Hematopoietic multipotent progenitor cell treated with erythropoietin and hydrocortisone succinate and interleukin-3 and kit ligand, for 4 days (in vitro differentiated cells): ENCODE results near the gene HOXA6.

Source experiments
- DNase-seq: peaks from one replicate; pipeline ENCODE4 v3.0.0-alpha.2; 2015

The HOXA6 gene

DNA sequence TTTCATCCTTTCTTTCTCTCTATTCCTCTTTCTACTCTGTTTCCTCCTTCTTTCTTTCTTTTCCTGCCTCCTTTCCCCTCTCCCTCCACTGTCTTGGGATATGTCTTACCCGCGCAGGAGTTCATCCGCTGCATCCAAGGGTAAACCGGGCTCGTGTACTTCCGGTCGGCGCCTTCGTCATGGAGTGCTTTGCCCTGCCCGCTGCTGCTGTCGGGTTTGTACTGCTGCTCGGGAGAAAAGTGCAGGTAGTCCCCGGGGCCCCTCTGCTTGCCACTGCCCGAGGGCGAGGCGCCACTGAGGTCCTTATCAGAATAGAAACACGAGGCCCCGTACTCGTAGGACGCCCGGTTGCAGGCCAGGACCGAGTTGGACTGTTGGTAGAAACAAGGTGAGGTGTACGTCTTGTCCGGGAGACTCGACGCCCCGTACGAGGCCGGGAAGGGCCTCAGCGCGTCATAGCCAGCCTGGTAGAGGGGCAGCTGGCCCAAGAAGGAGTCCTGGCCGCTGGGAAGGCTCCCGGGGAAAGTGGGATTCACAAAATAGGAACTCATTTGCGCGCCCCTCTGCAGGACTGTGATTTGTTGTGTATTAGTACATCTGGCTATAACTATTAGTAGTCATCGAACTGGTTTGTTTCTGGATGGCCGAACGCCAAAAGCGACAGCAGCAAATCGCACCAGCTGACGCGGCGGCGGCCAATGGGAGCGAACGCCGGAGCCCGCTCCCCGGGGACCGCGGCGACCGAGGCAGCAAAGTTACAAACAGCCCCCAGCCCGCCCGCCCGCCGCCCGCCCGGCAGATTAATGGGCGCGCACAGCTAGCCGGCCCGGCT, at the start of gene HOXA6:
TSS of gene HOXA6 (minus strand) at position 576 of the 832 bp plus-strand sequence. CDS start at position 551, 25 bp downstream.
- peak; percentile 60 for DNase-seq

DNA sequence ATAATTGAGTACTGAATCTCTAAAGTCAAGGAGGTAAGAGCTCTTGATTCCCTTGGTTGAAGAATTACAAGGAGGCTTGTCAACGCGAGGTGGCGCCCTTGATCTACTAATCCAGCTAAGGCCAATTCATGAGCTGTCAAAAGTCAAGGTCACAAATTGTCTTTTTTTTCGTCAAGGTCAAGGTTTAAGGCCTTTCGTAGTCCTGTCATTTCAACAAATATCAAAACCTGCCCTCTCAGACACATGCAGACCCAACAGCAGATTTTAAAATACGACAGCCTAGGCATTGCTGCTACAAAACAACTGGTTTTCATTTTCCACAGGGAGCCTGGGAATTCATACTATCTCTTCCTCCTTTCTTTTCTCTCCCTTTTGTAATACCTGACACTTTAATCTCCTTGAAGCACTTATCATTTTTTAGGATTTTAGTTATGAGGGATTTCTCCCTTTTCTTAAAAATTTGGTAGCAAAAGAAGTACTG, 48.8 kb upstream of the HOXA6 start:
- peak; percentile 91 for DNase-seq

DNA sequence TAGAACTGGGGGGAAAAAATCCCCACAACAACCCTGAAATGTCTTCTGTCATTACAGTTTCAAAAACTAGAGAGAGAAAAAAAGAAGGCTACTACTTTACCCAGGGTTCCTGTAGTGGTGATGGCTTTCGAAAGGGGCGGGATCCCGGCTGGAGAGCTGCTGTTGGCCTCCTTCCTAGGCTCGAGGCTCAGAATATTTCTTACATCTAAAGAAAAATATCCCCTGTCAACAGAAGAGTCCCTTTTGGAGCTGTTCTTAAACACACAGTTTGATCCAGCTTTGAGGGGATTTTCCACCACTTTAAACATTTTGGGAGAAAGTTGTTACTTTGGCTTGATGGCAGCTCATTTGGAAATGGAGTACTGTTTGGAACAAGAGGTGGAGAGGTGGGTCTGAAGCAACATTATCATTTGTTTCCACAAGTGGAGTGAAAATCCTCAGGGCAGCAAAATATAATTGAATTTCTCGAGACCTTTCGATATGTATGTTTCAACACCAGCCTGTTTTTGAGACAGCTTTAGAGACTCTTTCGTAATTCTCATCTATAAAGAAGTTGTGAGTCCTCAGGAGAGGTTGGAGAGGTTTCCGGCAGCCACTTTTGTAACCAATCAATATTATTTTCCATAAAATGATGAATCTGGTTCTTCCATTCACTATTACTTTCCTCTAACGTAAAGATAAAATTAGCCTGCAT, 47.3 kb upstream of the HOXA6 start:
- DNase-seq, result no peak

DNA sequence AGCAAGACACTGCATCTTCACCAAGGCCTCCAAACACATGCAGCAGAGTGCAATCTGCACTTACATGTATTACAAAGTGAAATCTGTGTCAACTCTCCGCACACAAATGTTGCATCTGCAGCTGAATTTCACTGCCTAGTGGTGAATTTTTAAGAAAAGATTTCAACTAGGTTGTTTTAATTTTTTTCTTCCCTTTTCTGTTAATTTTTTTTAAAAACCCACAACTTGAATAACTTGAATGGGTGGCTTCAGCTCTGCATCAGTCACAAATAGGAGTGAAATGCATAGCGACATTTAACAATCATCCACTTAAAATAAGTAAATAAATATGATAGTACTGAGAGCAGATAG, 46.4 kb upstream of the HOXA6 start:
- no peak for DNase-seq

DNA sequence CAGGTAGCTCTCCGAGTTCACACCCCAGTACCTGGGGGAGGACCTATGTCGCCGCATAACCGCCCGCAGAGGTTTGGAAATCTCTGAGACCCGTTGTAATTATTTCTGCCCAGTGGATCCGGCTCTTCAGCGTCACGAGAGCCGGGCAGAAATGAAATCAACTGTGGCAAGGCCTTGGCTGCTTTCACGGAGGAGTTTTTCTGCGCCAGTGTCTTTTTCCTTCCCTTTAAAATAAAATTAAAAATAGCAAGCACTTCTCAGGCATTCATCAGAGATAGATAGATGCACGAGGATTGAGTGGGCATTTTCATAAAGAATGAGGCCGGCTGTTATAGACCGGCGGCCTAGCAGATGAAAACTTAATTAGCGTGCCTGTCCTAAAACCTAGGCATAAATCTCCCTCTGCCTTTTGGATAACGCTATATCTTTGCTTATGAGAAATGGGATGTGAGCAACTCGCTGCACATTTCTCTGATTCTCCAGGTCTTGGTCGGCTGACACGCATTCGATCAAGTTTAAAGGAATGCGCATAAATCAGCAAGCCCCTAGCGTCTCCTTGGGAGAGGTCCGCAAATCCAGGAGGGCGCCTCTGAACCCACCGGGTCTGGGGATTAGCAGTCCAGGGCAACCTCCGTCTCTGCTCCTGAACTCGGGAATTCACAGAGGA, 45.9 kb upstream of the HOXA6 start:
- no peak for DNase-seq

DNA sequence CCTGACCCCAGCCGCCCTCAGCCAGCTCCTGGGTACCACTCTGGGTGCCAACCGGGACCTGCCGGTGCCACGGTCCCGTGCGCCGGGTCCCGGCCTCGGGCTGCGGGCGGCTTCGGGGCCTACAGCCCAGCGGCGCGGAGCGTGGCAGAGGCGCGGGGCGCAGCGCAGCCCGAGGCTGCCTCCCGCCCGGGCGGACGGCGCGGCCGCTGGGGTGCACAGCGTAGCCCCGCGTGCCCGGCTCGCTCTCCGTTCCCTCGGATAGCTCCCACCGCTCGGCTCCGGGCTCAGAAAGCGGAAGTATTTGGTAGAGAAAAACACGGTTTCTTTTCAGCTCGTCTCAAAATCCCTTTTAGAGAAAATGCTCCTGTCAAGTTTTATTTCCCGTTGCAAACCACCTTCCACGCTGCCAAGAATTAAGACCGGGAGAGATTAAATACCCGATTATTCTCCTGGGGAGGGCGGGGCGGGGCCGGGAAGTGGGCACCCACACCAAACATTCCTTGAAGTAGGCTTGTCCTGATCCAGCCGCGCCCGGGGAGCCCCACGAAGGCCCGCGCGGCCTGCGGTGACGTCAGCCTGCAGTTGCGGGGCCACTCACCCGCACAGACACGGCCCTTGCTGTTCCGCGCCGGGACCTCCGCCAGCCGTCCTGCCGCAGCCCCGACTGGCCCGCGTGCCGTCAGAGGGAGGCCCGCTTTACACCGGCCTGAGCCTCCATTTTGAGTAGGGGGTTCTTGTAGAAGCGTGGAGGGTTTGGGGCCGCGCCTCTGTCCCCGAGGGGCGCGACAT, 45.2 kb upstream of the HOXA6 start:
- peak; percentile 79 for DNase-seq

DNA sequence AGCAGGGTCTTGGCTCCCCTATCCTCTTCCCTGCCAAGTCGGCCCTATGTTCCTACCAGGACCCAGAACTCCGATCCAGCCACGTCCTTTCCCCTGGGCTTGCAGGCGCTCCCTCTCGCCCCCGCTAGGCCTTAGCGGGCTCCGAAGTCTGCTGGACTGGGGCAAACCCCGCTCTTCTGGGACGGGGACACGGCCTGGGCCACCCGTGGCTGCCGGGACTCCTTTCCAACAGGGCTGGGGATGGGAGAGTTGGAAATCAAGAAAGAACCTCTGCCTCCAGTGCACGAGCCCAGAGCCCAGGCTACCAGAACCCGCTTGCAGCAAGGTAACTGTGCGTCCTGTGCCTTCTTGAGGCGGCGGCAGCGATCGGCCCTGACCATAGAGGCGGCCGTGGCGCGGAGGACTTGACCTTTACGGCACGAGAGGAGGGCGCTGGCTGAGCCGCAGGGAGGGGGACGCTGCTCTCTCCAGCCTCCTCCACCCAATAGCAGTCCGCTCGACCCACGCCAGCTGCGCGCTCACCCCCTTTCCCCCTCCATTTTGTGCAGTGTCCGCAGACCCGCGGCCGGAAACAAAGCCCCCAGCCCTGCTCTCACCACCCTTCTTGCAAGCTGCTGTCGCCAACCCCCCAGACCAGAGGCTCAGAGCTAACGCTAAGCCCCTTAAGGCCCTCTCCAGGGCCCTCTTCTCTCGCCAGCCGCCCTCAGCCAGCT, 44.4 kb upstream of the HOXA6 start:
- no peak for DNase-seq

DNA sequence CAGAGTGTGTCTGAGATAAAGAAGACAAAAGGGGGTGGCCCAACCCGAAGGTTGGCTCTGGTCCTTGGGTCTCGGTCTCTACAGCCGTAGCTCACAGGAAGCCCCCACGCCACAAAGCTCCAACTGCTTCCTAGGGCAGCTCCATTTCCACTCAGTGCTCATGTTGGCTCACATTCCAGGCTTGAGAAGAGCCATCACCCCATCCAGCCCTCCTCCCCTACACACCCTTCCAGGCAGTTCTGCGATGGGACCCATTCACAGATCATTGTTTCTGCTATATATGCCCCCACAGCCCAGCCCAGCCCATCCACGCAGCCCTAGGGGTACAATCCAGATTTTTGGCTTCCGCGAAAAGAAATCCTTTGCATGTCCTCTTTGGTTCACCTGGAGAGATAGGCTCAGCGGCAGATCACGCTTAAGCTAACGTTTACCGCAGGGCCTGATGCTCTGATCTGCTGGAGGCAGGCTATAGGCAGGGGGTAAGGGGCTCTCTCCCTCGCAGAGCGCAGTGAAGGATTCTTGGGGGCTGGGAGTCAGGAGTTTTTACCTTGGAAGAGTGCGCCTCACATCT, 43.7 kb upstream of the HOXA6 start:
- no peak for DNase-seq

DNA sequence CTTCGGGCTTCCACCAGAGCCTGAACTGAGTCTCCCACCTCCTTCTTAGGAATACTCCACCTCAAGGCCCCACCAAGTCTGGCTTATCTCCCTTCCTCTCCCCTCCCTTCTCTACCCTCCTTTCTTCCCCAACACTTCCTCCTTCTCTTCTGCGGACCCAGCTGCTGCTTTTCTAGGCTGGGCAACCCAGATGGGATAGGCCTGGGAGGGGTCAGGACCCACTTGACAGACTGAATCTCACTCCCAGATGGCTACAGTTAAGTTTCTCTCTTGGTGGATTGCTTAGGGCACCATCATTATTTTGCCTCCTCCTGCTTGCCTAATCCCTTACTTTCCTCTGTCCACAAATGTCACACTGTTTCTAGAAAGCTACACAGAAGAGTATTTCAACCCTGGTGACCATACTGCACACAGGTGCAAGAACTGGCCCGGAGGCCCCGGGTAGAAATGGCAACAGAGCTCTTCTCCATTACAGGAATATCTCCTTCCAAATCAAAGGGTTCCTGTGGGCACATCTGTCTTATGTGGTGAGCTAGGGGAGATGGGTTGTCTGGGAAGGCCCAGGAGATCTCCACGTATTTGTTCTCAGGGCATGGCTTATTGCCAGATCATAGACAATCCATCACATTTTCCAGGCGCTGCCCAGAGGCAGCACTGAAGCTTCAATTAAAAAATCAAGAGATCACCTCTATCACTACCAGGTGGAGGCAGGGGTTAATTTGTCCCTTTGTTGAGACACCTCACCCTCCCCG, 42.6 kb upstream of the HOXA6 start:
- no peak for DNase-seq

DNA sequence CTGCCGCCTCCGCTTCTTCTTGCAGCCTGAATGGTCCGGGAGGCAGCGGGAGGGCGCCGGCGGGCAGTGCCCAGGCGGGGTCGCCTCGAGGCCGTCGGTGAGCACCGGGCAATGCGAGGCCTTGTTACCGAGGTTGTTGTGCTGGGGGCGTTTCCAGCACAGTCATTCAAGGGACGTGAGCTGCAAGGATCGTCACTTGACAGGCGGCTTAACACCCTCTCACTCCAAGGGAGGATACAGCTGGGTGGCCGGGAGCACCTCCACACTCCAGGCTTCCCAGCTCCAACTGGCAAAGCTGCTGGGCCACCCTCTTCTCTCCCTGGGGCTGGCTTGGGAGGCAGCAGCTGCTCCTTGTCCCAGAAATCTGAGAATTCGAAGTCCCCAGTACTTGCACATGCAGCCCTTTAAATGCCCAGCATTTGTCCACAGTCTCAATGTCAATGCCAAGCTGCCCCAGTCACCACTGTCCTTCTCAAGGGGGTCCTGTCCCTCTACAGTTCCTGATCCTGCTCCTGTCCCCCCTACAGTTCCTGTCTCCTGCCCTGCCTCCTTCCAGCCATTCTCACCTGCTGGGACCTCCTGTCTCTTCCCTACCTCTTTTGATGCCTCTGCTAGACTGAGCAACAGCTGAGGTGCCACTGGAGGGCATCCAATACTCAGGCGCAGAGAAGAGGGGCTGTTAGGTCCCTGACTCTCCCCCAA, 41.9 kb upstream of the HOXA6 start:
- DNase-seq, result no peak

DNA sequence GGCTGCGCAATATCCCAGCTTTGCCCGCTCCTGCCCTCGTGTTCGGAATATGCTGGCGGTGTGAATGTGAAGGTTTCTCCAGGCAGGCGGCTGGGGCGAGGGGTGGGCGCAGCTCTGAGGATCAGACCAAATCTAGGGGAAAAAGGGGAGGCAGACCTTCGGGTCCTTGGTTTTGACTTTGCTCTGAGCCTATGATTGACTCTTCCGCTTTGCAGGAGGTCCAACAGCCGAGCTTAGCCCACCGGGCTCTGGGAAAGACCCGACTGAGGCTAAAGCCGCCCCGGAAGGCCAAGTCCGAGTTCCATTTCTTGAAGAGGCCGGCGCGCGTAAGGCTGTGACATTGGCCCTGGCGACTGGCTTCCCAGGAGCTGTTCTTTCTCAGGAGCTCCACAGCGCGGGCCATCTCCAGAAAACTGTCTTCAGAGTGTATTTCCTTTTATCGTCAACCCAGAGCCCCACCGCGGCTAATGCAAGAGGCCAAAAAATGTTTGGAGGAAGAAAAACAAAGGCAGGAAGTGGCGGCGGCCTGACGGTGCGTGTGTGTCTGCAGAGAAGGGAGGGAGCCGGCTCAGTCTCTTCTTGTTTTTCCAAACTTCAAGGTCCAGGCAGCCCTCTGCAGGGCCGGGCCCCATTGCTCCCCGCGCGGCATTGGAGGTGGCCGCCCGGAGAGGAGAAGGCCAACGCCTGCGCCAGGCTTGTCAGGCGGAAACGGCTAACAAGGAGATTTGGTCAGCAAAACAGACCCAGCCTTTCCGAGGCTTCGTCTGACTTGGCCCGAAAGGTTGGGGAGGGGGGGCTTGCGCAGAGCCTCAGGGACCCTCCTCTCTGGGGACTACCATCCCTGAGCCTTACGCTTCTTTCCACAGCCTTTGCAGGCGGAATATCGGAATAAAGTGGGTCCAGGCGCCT, 41.1 kb upstream of the HOXA6 start:
- DNase-seq, result peak; percentile 61

DNA sequence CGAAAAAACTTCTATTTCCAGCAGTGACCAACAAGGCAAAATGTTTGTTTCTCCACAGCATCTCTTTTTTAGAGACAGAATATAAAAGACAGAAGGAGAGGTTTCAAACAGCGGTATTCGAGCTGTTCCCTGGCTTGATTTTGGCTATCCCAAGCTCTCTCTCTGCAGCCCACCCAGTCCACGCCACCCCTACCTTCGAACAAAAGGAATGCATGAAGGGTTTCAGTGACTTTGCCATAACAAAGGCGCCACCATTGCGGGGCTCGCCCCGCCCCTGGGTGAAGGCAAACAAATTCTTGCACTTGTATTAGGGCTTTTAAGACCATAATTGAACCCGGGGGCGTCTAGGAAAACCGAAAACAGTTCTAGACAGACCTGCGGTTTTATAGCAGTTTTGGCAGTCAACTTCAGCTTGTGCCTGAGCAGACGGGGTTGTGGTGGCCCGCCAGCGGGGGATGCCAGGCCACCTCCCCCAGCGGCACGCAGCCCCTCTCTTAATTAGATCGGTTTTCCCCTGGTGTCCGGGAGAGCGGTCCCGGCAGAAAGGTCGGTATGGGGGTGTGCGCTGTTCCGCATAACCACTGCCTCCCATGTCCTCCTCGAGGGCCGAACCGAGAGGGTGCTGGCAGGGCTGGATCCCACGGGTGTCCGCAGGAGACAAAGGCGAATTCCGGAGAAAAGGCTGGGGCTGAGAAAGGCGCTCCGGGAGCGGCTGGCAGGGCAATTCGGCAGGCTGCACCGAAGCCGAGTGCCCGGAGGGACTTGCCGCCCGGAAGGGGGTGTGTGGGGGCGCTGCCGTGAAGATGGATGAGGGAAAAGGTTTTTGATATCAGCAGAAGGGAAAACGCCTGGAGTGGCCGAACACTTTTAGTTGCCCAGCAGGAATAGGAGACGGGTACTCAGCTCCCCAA, 40.2 kb upstream of the HOXA6 start:
- DNase-seq, result no peak

DNA sequence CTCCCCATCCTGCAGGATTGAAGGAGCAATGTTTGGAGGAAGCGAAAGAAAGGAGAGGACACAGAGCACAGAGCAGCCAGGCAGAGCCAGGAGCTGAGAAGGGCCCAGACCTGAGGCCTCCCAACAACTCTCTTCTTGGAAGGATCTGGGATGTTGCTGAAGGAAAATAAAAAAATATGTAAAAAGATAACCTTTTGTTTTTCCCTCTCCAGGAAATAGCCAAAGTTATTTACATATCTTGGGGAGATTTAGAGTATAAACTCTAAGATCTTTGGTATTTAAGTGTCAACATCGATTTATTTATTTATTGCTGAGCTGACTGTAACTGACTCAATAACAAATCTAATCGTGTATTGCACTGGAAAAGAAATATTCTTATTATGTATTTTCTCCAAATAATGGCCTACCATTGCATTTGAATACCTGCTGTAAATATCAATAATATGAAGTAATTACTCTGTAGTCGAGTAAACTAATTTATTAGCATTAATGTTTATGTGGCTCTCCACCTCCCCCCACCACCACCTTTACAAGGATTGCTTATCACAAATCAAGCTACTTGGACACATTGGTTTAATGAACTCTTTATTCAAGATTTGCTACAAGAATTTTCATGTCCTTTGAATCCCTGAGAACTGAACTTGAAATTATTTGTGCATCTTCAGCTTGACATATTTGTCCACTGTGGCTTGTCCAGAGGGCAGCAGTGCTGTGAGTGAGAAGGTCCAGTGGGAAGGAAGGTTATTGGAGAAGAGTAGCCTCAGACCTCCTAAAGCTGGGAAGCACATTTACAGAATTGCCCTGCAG, 39.3 kb upstream of the HOXA6 start:
- DNase-seq, result no peak

DNA sequence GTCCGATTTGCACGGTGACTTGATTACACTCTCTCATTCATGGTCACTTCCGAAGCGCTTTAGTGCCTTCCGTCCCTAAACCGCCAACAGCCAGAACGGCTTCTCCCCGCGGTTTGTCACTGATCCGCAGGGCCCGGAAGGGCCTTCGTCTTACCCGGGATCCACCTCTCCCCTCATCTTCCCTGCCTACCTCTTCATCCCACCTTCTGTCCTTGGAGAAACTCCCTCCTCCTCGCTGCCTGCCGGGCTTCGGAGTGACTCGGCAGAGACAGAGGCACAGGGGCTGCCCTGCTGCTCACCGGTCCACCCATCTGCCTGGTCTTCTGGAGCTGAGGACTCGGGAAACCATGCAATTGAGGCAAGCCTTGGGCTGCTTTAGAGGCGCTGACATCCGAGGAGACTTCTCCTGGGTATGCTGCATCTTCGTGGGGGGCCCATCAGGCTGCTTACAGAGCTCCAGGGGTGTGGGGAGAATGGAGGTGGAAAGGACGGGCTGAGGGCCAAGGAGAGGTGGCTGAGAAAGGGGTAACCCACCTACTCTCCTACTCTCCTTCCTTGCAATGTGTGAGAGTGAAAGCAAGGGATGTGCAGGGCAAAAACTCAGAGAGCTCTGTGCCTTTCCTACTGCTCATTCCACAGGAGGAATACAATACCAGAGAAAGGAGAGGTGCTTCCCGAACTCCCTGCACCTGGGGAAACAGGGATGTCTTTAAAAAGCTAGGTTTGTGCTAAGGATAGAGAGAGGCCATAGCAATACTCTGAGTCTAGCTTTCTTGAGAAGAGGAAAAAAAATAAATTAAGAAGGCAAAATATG, 38.5 kb upstream of the HOXA6 start:
- DNase-seq, result no peak

DNA sequence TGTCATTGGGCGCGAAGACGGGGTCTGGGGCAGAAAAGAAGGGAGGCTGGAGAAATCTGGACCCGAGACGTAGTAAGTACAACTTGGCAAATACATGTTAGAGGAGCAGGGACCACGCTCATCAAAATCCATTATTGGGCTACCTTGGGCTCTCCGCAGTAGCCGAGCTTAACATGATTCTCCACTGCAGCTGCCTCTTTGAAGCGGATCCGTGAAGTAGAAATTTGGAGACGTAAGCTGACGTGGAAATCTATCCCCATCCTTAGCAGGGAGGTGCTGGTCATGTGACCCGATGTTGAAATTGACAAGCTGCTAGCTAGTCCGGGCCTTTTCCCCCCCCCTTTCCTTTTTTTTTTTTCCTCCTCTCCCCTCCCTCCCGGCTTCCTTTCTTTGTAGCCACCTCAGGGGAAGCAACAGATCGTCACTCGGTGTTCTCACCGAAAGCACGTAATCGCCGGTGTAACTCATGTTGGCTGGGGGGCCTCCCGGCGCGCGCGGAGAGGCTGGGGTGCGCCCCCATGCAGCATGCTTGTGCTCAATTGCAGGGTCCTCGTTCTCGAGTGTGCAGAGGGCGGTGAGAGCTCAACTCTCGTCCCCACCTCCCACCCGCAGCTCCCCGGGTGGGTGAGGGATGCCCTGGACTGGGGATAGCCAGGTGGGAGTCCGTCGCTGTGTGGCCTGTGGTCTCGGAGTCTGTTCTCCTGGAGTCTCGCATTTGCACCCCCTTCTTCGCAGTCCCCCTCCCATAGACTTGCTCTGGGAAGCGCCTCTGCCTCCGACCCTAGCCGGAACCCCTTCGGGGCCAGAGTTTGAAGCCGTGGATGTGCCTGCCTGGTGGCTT, 37.7 kb upstream of the HOXA6 start, which contains the start of gene HOXA11:
TSS of gene HOXA11 (minus strand) at position 220 of the 841 bp plus-strand sequence. CDS start at position 132, 88 bp downstream.
- peak; percentile 52 for DNase-seq
